ENCODE data around the gene EXOC7.
"Not testable (repeated sequence)": the region's sequence is repeated elsewhere in the genome, so short reads cannot be mapped to it uniquely, and the experiment has no call there.

Gene EXOC7

DNA sequence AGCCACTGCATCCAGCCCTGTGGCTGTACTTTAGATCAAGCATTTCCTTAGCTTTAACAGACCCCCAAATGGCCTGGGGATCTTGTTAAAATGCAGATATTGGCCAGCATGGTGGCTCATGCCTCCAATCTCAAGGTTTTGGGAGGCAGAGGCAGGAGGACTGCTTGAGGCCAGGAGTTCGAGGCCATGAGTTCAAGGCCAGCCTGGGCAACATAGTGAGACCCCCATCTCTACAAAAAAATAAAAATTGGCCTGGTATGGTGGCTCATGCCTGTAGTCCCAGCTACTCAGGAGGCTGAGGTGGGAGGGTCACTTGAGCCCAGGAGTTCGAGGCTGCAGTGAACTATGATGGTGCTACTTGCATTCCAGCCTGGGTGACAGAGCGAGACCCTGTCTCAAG lies 60.7 kb downstream of the EXOC7 start:
- ATAC-seq = not testable (repeated sequence)

DNA sequence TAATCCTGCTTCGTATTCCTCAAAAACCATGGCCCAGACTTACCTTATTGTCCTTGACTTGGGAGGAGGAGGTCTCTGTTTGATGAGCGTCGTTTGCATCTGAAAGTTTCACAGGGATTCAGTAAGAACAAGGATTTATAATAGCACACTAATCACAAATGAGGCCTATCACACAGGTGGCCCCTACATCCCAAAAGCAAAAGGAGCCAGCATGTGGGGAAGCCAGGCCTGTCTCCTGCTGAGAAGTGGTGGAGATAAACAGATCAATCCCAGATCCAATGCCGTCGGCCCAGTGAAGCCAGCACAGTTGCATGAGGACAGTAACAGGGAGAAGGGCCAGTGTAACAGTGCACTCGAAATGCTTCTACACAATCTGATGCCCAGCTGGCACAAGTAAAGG lies 63.2 kb downstream of the EXOC7 start:
- no peak for ATAC-seq

DNA sequence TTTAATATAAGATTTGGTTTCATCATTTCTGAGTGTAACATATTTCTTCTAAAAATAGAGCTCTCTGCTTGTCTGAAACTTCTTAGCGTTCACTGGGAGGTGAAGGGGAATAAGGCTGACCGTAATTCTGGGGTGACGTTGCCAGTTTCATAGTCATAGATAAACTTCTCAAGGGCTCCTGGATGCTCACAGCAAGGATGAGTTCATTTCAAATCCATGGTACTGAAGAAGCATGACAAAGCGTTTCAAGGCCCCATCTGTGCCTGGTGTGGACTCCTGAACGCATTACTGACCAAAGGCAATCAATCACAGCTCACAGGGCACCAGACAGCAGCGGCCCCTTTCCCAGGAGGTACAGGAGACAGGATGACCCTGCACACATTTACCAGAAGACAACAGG lies 64.5 kb downstream of the EXOC7 start:
- ATAC-seq = no peak

DNA sequence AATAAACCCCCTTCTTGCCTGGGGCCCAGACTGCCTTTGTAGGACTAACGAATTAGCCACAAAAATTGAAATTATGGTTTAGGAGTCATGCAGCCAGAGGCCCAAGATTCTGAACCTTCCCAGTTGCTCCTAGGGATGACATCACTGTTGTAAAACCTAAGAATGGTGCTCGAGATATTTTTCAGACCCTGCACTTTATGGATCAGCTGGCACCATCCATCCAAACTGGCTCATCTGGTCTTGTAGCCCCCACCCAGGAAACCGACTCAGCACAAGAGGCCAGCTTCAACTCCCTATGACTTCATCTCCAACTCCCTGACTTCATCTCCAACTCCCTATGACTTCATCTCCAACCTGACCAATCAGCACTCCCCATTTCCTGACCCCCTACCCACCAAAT lies 65.5 kb downstream of the EXOC7 start:
- ATAC-seq = no peak

DNA sequence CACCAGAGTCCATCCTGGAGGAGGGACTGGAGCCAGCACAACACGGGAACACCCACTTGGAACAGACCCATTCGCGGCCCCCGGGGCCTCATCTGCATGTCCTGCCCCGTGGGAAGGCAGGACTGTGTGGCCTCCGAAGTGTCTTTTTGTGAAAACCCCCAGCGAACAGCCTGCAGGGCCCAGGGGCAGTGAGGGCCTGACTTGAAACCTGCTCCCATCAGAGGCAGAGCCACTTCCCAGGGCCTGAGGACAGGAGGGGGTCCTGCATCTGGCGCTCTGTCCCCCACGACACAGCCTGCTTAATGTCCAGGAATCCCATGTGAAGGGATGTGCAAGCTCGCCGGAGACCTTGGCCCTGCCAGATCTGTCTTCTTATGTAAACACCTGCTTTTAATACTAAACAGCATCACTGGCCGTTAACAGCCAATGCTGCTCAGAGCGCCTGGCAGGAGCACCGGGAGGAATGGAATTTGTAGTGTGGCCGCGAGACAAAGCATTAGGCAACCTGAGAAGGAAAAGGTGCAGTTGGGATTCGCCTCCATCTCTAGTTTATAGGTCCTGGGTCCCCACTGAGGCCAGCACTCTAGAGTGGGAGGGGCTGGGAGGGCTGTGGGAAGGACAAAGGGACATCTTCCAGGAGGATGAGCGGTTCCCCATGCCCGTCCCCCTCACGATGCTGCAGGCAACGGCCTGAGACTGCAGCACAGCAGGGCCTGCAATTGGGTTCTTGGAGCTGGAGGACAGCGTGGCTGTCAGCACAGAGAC lies 66.9 kb downstream of the EXOC7 start:
- ATAC-seq = no peak

DNA sequence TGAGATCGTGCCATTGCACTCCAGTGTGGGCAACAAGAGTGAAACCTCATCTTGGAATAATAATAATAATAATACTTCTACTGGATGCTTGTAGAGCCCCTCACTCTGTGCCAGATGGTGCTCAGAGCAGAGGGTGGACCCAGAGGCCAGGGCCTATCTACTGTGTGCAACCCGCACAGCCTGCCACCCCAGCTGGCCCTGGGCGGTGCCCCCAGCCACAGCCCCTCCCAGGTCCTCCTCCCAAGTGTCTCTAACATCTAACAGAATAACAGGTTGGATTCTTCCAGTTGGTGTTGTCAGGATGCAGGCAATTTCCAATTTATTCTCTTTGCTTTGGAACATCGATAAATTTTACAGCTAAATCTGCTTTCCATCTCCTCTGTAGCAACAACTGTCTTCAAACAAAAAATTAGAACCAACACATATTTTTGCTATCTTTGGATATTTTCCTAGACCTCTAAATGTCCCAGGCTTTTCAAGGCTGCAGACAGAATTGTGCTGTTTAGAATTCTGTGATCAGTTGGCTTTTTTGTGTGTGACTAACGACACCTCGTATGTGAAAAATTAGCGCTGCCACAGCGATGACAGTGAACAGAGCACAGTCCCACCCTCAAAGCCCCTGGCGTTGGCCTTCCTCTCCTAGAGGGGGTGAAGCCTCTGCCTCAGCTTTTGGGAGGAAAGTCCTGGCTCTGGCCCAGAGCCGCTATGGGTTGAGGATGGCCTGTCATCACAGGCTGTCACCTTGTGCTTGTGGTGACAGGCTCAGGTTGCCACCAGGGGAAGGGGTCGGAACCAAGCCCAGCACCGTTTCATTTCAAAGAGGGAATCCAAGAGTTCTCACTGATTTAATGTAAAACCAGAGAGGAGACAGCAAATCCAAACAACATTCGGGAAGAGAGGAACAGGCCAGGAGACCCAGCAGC lies 68.9 kb downstream of the EXOC7 start:
- no peak for ATAC-seq

DNA sequence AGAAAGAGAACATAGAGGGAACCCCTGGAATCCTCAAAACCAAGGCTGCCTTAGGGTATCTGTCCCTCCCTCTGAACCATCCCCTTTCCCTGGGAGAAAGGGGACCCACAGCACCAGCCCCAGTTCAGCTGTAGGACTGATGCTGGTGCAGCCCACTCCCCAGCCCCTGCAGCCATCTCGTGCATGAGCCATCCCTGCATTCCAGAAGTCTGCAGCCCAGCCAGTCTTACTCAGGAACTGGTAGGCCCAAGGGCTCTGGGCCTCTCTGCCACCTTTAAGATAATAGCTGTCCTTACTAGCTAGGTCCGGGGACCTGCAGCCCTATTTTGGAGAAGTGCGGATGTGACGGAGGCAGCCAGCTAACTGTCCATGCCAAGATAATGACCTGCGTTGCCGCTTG lies 70.4 kb downstream of the EXOC7 start:
- no peak for ATAC-seq

DNA sequence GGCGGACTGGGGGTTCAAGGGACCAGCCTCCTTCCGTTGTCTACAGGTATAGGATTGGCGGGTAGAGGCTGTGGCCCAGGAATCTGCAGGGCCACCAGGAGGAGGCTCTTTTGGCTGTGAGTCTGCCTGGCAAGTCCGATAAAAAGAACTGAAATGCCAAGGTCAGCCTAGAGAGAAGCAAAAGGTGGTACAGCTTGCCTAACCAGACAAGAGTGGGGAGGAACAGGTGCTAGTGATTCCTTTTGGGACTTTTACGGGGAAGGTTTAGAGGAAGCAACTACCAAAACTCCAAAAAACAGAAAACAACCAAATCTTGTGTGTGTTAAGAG lies 70.8 kb downstream of the EXOC7 start:
- no peak for ATAC-seq

DNA sequence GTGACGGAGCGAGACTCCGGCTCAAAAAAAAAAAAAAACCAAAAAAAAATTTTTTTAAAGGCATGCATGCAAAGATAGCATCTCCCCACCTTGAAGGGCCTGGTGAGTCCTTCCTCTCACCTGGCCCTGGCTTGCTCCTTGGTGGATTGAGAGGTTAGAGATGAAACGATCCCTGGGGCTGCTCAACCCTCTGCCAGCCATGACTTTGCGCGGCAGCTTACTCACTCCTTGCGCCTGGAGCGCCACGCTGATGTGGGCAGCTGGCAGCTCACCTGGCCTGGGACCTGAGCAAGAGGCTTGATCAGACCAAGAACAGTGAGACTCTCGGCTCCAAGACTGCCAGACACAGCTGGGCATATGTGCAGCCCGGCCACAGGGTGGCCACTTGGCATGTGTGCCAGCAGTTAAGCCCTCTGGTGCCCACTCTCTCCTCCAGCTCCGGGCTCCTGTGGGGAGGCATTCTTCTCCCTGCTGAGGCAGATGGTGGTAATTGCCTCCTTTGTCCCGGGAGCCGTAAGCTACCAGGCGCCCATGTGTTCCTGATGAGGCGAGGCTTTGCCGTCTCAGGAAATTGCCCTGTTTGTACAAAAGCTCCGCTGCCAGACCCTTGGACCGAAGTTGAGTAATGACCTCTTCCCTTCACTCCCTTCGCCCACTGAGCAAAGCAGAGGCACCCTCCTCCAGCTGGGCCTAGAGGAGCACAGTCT lies 71.4 kb downstream of the EXOC7 start:
- no peak for ATAC-seq
